Thyroid gland (tissue), 4 donors: ENCODE results near the gene CPXM2. TPM values are rescaled to one million over a fixed set of nuclear protein-coding genes. Genes with fewer than 3 reads are reported as not detected.

Experiments used
- DNase-seq, 2 donors: peaks; one replicate each; pipeline ENCODE4 v3.0.0-alpha.2; 2019
- H3K27ac ChIP-seq, 3 donors: fragments of 200-600 bp; sonication (generic); 1 replicate in 2 of 3; 2 replicates in 1 of 3; pipeline ENCODE4 v1.5.1; 2016 to 2019; ENCODE audit warnings: mild to moderate bottlenecking in 1 of 3, moderate library complexity in 1 of 3
- H3K27me3 ChIP-seq: fragments of 200-600 bp; sonication (generic); one replicate; pipeline ENCODE4 v1.5.1; 2019
- H3K36me3 ChIP-seq, 2 donors: fragments of 200-600 bp; sonication (generic); one replicate each; pipeline ENCODE4 v1.5.1; 2016 to 2019
- H3K4me1 ChIP-seq, 2 donors: fragments of 200-600 bp; sonication (generic); one replicate each; pipeline ENCODE4 v1.5.1; 2017 to 2019
- H3K4me3 ChIP-seq, 3 donors: fragments of 200-600 bp; sonication (generic); replicated peaks in 1 of 3; 1 replicate in 2 of 3; 2 replicates in 1 of 3; pipeline ENCODE4 v1.5.1; 2016; ENCODE audit warnings: mild to moderate bottlenecking in 1 of 3
- H3K9me3 ChIP-seq: fragments of 200-600 bp; sonication (generic); one replicate; pipeline ENCODE4 v1.5.1; 2017
- CTCF ChIP-seq, 6 experiments: fragments of 200-600 bp in 3 of 6; fragments of 450-650 bp in 3 of 6; sonication (generic) in 3 of 6; IDR thresholded peaks; one replicate each; pipeline ENCODE4 v1.5.1; 2016 to 2019; ENCODE audit warnings: antibody characterized with exemption in 6 of 6, mild to moderate bottlenecking in 2 of 6, inconsistent platforms in 1 of 6, moderate library complexity in 1 of 6
- POLR2A ChIP-seq, 2 donors: fragments of 450-650 bp; IDR thresholded peaks; one replicate each; pipeline ENCODE4 v1.6.1; 2017; ENCODE audit warnings: antibody characterized with exemption in 2 of 2, mild to moderate bottlenecking in 2 of 2, moderate library complexity in 1 of 2
- WGBS, 2 donors: methylation state at CpG; one replicate each; pipeline ENCODE4 v1.1.5; 2017; 5-methylcytosine and 5-hydroxymethylcytosine counted together
- intact Hi-C: fragments of 100-400 bp; cut with DNase I; formaldehyde crosslinking; loops from one replicate; pipeline ENCODE4 v1.15.1; 2023
- total RNA-seq, 4 donors: library from RNA; depleted of rRNA; stranded (reverse); fragments of >200 nt; gene quantifications; one replicate each; pipeline ENCODE4 v1.2.3, GENCODE V29; 2016

Gene CPXM2
- total RNA-seq: 10 to 100 TPM in 1 of 4 donors, 1 to 10 TPM in 3; 6.3 to 11.6 (median 8.5) TPM

GRCh38 chr10:123891144-123892071 is at the start of gene CPXM2:
CPXM2 (minus strand) TSS chr10:123891807; CDS start chr10:123891659, 148 bp downstream.
- no peaks in the 10 kb centered on the region for H3K9me3 ChIP-seq
- DNase-seq: no peak
- no peaks in the 10 kb centered on the region for H3K4me1 ChIP-seq
- TF ChIP-seq CTCF (IDR thresholded peaks at IDR 0.05) (no peak), POLR2A (IDR thresholded peaks at IDR 0.05) (no peak)
- intact Hi-C loops: no loop called here
- H3K27me3 ChIP-seq: no peaks in the 10 kb centered on the region
- peak within 1 kb of the TSS in 1 of 3 donors; percentile 18 for H3K4me3 ChIP-seq
- no peaks in the 10 kb centered on the region for H3K36me3 ChIP-seq
- 37 to 39% methylated on average over 13 to 18 of the region's 80 CpGs for WGBS, 2 donors
- H3K27ac ChIP-seq: peak within 1 kb of the TSS; percentile 6 to 74 (median 18)

- no peaks in the 10 kb centered on the region for H3K4me1 ChIP-seq
- intact Hi-C loops: no loop called here
- H3K27ac ChIP-seq: no peak overlapping the region
- no peaks in the 10 kb centered on the region for H3K9me3 ChIP-seq
- 93 to 98% methylated on average over 4 to 7 of the region's 7 CpGs for WGBS, 2 donors
- no peaks in the 10 kb centered on the region for H3K27me3 ChIP-seq
- no peak for TF ChIP-seq POLR2A (IDR thresholded peaks at IDR 0.05)
- no peak for TF ChIP-seq CTCF (IDR thresholded peaks at IDR 0.05)
- no peak for DNase-seq
- H3K36me3 ChIP-seq: no peaks in the 10 kb centered on the region
- H3K4me3 ChIP-seq: no peak overlapping the region
These were observed 48.0 kb upstream of the CPXM2 start for GRCh38 chr10:123939591-123939990.

GRCh38 chr10:123938890-123939289 is 47.3 kb upstream of the CPXM2 start:
- WGBS, 2 donors: 89 to 100% methylated on average over 4 of the region's 4 CpGs
- no peaks in the 10 kb centered on the region for H3K36me3 ChIP-seq
- H3K4me1 ChIP-seq: no peaks in the 10 kb centered on the region
- intact Hi-C loops: no loop called here
- no peaks in the 10 kb centered on the region for H3K27me3 ChIP-seq
- no peak overlapping the region for H3K4me3 ChIP-seq
- no peak overlapping the region for H3K27ac ChIP-seq
- no peaks in the 10 kb centered on the region for H3K9me3 ChIP-seq
- TF ChIP-seq CTCF (IDR thresholded peaks at IDR 0.05): no peak
- no peak for TF ChIP-seq POLR2A (IDR thresholded peaks at IDR 0.05)
- DNase-seq: no peak

- no peak overlapping the region for H3K4me3 ChIP-seq
- H3K27me3 ChIP-seq: no peaks in the 10 kb centered on the region
- 71 to 76% methylated on average over 5 of the region's 5 CpGs for WGBS, 2 donors
- TF ChIP-seq CTCF (IDR thresholded peaks at IDR 0.05): no peak
- TF ChIP-seq POLR2A (IDR thresholded peaks at IDR 0.05): no peak
- DNase-seq: no peak
- intact Hi-C loops: no loop called here
- H3K4me1 ChIP-seq: no peaks in the 10 kb centered on the region
- H3K27ac ChIP-seq: no peak overlapping the region
- H3K9me3 ChIP-seq: no peaks in the 10 kb centered on the region
- no peaks in the 10 kb centered on the region for H3K36me3 ChIP-seq
These were observed 44.8 kb upstream of the CPXM2 start for GRCh38 chr10:123936426-123936825.

- intact Hi-C loops: no loop called here
- Histone ChIP-seq H3K27me3 (no peaks in the 10 kb centered on the region), H3K27ac (no peak overlapping the region), H3K9me3 (no peaks in the 10 kb centered on the region), H3K4me1 (no peaks in the 10 kb centered on the region), H3K4me3 (no peak overlapping the region), H3K36me3 (no peaks in the 10 kb centered on the region)
- no peak for DNase-seq
- TF ChIP-seq POLR2A (IDR thresholded peaks at IDR 0.05) (no peak), CTCF (IDR thresholded peaks at IDR 0.05) (no peak)
- WGBS, 2 donors: 96% methylated on average over 2 of the region's 2 CpGs
These were observed 44.1 kb upstream of the CPXM2 start for GRCh38 chr10:123935680-123936079.
